Kidney tubule cell (primary cell): Measurements from ENCODE around the gene SLC31A2.
A peak's percentile ranks its signal among the peaks of the same experiment; 100 is the strongest.

Experiments
- DNase-seq: peaks from one replicate; pipeline ENCODE4 v3.0.0-alpha.2; 2018; ENCODE audit warnings: low spot score

Gene SLC31A2

DNA sequence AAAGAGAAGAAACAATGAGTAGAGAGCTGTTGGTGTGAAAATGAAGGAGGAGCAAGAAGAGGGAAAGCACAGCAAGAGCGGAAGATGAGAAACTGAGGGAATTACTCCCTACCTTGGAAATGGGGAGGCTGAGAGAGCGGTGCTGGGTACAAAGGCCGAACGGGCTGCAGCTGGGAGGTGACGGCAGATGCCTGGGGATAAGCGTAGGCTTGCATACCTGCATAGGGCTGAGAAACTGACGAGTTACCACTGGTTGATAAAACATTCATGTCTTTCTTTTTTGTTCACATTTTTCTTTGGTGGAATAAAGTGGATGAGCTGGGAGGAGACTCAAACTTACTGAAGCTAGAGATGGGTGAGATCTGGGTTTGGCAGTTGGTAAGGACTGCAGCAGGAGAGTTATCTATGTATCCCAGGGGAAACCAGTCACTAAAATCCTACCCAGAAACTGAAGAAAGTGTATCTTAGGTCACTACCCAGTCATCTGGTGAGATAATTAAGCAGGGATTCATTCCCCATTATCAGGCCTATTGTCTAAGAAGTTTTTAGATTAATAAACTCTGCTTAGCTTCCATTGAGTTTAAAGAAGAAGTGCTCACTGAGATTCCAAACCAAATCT is 35.4 kb downstream of the SLC31A2 start:
- no peak for DNase-seq

DNA sequence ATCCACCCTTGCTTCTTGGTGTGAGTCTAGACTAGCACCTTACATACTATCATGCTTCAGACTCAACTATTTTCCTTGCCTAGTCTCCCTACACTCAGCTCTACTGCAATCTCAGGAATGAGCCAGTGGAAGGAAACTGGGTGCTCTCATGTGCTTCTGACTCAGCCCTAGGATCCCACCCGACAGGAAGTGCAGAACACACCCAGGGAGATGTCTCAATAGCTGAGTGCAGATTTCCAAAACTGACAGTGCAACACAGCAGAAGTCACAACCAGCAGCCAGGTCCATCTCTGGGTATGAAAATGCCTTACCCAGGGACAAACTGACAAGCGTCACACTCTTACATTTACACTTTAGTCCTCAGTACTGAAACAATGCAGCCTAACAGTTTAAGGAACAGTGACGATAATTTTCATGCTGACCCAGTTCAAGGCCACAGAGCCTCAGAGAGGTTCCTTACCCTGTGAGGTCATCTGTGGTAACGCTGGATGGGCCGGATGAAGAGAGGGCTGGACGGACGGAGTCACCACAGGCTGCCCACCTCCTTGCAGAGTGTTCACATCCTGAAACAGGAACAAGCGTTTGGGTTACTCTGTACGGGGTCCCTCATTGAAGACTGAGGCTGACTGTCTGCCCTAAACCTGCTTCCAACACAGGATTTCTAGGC is 37.3 kb downstream of the SLC31A2 start:
- peak; percentile 90 for DNase-seq

DNA sequence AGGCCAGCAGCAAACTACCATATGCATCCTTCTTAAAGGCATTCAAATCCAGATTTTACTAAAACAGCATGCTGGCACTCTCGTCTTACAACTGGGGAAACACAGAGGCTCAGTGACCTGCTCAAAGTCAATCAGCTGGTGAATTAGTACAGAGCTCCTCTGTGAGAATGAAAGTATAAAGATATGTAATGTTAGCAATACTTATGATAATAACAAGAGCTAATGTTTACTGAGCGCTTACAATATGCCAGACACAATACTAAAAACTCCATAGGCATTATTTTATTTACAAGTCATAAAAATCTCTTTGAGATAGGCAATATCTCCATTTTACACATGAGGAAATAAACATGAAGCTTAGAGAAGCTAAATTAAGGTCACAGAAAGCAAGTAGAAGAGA is 41.6 kb downstream of the SLC31A2 start:
- no peak for DNase-seq

DNA sequence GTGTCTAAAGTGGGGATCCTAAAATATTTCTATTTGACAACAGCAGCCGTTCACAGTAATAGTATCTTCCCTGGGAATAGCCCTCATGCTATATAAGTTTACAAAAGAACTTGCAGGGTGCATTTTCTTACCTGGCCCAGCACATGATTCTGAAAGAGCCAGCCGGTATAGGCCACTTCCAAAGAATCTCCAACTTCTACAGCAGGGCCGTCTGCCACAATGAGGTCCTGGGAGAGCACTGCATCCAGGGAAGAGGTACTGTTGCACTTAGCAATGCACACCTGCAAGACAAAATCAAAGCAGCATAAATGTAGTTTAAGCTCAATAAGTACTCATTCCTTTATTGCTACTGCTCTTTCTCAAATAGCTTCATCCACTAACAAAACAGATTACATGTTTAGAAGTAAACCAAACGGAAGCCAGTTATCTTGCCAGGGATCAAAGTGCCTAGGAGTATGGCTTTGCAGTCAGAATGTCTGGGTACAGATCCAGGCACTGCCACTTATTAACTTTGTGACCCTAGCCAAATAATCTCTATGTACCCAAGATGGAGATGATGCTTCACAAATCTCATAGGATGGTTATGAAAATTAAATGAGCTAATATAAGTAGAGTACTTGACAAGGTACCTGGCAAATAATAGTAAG is 49.0 kb downstream of the SLC31A2 start:
- DNase-seq: no peak

DNA sequence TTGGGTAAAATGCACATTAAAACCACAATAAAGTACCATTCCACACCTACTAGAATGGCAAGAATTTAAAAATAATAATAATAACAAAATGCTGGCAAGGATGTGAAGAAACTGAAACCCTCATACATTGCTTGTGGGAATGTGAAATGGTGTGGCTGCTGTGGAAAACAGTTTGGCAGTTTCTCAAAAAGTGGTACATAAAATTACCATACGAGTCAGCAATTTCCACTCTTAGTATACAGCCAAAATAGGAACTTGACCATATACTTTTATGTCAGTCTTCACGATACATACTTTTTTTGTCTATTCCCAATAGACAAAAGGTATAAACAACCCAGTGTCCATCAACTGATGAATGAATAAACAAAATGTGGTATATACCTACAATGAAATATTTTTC is 54.6 kb downstream of the SLC31A2 start:
- no peak for DNase-seq

DNA sequence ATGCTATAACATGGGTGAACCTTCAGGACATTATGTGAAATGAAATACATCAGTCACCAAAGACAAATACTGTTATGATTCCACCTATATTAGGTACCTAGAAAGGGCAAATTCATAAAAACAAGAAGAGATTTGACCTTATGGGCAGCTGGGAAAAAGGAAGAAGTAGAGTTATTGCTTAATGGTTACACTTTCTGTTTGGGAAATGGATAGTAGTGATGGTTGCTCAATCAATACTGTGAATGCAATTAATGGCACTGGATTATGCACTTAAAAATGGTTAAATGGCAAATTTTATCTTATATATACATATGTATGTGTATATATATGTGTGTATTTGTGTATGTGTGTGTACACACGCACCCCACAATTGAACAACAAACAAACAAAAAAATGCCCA is 55.1 kb downstream of the SLC31A2 start:
- DNase-seq: no peak

DNA sequence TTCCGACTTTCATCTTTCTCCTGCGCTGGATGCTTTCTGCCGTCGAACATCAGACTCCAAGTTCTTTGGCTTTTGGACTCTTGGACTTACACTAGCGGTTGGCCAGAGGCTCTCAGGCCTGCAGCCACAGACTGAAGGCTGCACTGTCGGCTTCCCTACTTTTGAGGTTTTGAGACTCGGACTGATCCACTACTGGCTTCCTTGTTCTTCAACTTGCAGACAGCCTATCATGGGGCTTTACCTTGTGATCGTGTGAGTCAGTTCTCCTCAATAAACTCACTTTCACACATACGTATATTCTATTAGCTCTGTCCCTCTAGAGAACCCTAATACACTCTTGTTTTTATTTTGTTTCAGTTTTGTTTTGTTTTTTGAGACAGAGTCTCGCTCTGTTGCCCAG is 60.0 kb downstream of the SLC31A2 start:
- no peak for DNase-seq
